ENCODE results near the gene ADAD2.

The ADAD2 gene

DNA sequence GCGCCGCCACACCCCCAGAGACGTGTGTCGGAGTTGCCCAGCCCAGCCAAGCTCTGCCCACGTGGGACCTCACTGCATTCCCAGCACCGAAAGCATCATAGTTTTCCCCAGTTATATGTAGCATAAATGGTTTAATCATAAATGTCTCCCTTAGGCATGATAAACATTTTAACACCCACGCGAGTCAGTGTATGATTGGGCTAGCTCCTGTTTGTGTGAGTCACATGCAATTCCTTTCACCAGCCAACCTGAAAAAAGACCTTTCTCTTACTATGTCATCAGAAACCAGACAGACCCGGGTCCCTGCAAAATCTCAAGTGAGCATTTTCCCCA, 13.2 kb upstream of the ADAD2 start:
- no peak for DNase-seq

- DNase-seq = no peak
These were observed 12.7 kb upstream of the ADAD2 start for GRCh38 chr16:84178146-84178765.

GRCh38 chr16:84178892-84179611, 11.9 kb upstream of the ADAD2 start:
- DNase-seq = no peak

- no peak for DNase-seq
These were observed 11.2 kb upstream of the ADAD2 start for GRCh38 chr16:84179612-84180320.

GRCh38 chr16:84180519-84181140, 10.3 kb upstream of the ADAD2 start:
- no peak for DNase-seq

DNA sequence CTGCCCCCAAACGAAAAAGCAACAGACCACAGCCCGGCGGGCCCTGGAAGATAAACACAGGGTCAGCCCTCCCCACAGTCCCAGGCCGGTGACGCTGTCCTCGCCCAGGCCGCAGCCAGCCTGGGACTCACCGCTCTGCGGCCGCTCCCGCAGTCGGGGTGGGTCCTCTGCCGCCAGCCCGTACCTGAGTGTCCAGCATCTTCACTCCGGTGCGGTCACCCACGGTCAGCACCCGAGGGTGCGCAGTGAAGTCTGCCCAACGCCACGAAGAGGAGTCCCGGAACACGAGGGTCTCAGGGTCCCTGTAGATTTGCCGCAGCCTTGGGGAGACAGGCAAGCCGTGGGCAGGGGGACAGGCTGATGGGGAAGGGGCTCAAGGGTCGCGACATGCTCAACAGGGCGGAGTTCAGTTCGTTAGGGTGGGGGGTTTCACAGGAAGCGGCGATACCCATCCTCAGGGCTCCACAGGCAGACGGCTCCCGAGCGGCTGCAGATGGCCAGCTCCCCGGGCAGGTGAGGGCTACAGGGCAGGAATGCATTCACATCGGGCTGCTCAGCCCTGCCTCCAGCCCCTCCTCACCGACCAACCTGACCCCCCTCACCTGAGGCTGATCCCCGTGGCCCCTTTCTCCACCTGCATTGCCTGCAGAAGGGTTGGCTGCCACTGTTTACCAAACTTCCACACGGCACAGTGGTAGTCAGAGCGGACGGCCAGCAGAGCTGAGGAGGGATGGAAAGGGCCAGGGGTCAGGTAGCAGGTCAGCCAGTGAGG, 9.6 kb upstream of the ADAD2 start:
- no peak for DNase-seq

DNA sequence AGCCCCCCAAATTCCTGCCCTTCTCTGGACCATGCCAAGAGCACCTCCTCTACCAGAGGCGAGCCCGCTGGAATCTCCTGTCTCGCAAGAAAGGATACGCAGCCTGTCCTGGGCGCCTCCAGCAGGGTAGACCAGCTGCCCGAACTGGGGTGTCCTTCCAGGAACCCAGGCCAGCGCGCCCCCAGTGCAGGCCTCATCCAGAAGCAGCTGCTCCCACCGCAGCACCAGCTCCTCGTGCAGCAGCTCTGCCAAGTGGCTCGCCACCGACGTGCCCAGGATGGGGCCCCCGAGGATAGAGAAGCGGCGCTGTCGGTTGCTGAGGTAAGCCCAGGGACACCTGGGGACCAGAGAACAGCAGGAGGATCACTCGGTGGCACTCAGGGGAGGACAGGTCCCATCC, 8.9 kb upstream of the ADAD2 start:
- no peak for DNase-seq

- no peak for DNase-seq
These were observed 8.0 kb upstream of the ADAD2 start for GRCh38 chr16:84182680-84183571.

GRCh38 chr16:84183572-84183875, 7.4 kb upstream of the ADAD2 start:
- no peak for DNase-seq

DNA sequence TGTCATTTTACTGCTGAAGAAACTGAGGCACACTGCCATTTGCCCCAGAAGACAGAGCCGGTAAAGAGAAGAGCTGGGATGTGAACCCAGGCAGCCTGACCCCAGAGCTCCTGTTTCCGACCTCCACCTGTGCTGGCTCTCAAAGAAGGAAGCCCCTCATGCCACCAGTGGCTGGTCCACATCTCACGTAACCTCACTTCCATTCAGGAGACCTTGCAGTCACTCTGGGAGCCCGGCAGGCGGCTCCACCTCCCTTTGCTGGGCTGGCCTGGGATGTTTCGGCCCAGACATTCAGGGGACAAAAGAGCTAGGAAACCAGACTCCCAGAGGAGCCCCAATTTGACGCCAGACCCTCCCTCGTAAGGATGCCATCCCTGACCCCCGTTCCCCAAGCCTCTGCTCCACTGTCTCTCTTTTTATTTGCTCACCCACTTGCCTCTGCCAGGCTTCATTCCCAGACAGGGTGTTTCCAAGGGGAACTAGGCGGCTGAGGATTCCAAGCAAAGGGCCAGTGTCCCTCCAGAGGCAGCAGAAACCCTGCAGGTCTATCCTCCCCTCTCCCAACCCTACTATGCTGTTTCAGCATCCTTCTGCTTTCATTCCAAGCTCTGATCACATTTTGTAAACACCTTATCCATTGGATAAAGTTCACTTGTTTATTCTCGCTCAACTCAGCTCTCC, 6.9 kb upstream of the ADAD2 start:
- DNase-seq = no peak

DNA sequence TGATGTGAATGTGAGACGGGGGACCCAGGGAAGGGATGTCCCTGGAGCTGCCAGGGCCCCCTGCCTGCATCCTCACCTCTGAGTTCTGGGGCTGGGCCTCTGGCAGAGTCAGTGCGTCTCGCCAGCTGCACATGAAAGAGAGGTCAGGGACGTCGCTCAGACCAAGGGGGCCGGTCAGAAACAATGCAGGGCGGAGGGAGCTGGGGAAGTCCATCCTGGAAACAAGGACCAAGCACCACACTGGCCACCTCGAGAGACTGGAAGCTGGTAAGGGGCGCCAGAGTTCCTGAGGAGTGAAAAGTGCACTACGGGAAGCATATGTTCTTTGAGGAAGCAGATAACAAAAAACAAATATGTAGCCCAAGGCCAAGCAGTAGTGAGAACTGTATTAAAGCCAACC, 6.2 kb upstream of the ADAD2 start:
- DNase-seq = no peak

DNA sequence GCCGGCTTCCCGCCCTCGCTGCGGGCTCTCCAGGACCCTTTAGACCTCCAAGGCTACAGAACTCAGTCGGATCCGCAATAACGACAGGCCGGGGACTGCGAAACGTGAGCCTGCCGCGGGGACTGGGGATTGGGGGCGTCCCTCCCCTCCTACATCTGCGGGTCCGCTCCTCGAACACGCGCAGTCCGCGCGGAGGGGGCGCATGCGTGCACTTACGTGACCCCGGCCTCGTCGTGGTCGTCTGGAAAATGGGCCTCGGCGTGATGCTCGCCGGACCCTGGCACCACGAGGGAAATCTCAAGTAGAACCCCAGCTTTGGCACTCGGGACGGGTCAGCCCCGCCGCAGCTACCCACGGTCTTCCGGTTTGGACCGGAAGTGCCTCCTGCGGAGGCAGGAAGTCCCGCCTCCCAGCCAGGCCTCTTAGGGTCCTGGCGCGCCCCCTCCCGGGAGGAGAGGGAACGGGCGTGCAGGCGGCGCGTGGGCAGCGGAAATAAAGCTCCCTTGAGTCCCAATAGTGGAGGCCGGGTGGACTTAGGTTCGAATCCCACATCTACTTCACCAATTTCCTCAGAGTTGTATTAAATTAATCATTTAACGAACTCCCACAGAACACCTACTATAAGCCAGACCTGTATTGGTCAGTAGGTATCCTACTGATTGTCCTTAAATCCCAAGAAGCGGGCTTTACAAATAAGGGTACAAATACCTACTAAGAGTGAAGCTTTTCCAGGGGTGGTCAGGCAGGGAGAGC, 4.1 kb upstream of the ADAD2 start, which contains the start of gene TAF1C:
TAF1C (minus strand) TSS at position 373 of the 753 bp plus-strand sequence. CDS start 2,069 bp downstream, outside the sequence.
- peak; percentile 82 for DNase-seq

GRCh38 chr16:84191466-84191865, 509 bp downstream of the ADAD2 start:
- DNase-seq = no peak

- DNase-seq = no peak
These were observed 2.5 kb downstream of the ADAD2 start for GRCh38 chr16:84193480-84193879.

- no peak for DNase-seq
These were observed 3.1 kb downstream of the ADAD2 start for GRCh38 chr16:84194018-84194417.

DNA sequence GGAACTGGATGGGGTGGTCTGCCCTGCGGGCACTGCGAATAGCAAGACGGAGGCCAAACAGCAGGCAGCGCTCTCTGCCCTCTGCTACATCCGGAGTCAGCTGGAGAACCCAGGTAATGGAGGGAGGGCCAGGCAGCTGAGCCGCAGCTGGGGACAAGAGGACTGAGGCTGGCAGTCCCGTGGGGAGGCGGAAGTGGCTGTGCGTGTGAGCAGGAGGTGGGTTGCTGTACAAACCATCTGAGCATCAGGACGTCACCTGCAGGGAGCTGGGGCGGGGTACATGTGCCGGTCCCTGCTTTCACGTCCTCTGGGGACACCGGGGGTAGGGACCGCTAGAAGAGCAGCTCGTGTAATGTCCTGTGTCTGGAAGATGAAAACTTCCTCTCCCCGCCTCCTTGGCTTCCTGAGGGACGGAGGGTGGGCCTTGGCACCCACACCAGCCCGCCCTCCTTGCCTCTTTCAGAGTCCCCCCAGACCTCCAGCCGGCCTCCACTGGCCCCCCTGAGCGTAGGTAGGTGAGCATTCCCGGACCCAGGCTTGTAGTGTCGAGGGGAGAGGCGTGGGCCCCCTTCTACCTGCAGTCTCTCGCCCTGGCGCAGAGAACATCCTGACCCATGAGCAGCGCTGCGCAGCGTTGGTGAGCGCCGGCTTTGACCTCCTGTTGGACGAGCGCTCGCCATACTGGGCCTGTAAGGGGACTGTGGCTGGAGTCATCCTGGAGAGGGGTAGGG, 3.7 kb downstream of the ADAD2 start:
- no peak for DNase-seq

GRCh38 chr16:84195201-84196093, 4.5 kb downstream of the ADAD2 start:
- DNase-seq = no peak

- DNase-seq = no peak
These were observed 5.1 kb downstream of the ADAD2 start for GRCh38 chr16:84196101-84196500.
